ENCODE data around the gene ZNF747. TPM values are rescaled to one million over a fixed set of nuclear protein-coding genes. Genes with fewer than 3 reads are reported as not detected.
"Not testable (repeated sequence)": the region's sequence is repeated elsewhere in the genome, so short reads cannot be mapped to it uniquely, and the experiment has no call there.

The ZNF747 gene
- total and polyA plus RNA-seq, 3 experiments from 2014 or later: 8.4 to 17.0 (median 13.5) TPM

DNA sequence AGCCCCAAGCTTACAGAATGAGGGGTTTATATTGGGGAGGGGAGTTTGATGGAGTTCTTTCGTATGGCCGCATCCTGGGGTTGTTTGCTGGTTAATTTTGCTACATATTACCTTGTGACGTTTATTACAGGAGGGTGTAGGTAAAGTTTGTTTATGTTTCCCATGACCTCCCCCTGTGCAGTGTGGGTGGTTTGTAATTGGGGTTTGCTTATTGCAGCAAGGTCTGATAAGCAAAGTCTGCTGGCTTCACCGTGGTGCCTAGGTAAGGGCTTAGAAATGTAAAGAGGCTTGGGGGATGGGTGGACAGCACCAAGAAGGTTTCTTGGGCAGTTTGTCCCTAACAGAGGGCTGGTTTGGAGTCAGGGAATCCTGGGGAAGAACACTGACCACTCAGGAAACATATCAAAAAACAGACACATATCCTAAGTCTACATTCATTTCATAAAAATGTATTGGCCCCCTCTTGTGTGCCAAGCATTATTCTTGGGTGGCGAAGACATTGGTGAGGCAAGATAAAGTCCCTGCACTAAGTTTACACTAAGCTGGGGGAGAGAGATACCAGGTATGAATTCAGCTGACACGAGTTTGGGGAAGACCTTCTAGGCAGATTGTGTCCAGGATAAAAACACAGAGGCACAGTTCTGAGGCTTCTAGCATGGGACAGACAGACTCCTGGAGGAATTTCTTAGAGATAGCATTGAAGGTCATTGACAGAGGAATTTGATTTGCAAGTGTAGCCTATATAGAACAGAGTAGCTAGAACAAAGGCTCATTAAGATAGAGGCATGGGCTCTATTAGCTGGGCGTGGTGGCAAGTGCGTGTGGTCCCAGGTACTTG, 14.0 kb upstream of the ZNF747 start:
- no peak overlapping the region for H3K4me3 ChIP-seq (ENCODE audit: low read length)
- peaks cover 3% of the 10 kb centered on the region for H3K36me3 ChIP-seq (ENCODE audit: insufficient read depth, low read length)
- Mint-ChIP-seq H3K27ac (peak overlapping the region in 7 of 8 donors; percentile 28 to 90 (median 75)), H3K36me3 (peaks cover 0 to 8% (median 0%) of the 10 kb centered on the region in 3 donors), H3K4me3 (no peak overlapping the region), H3K9me3 (no peaks in the 10 kb centered on the region), H3K27me3 (peaks cover 0 to 5% of the 10 kb centered on the region in 2 donors), H3K4me1 (peaks cover 33 to 52% (median 40%) of the 10 kb centered on the region in 3 donors)
- DNase-seq: no peak
- H3K27me3 ChIP-seq (ENCODE audit: insufficient read depth, low read length, poor library complexity, severe bottlenecking): no peaks in the 10 kb centered on the region
- ChIA-PET CTCF (interaction anchor here (4.0 kb wide), 1 partner anchor 13 kb away, joined by 15 read pairs; the partner anchor contains the start of gene ZNF747), POLR2A (no interaction called here)
- no peak overlapping the region for H3K27ac ChIP-seq (ENCODE audit: low read depth, low read length)
- H3K9me3 ChIP-seq (ENCODE audit: low read length): no peaks in the 10 kb centered on the region
- H3K4me1 ChIP-seq (ENCODE audit: insufficient read depth, low read length): peaks cover 28% of the 10 kb centered on the region

DNA sequence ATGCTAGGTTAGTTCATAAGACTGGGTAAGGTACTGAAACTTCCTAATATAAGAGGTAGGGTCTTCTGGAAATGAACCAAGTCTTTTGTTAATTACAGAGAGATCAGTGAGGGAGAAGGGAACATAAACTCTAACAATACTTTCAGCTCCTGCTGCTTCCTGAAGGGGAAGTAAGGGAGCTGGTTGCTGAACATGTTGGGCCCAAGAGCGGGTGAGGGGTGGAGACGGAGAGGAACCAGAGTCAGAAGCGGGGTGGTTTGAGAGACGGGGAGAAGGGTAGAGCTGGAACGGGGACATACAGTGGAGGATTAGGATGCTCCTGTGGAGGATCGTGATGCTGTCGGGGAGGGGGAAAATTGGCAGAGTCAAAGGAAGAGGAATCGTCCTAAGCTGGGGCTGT, 11.5 kb upstream of the ZNF747 start:
- Mint-ChIP-seq H3K9me3 (no peaks in the 10 kb centered on the region), H3K36me3 (no peaks in the 10 kb centered on the region), H3K4me1 (peaks cover 10 to 27% (median 16%) of the 10 kb centered on the region in 3 donors), H3K27ac (peak overlapping the region in 3 of 8 donors; percentile 19 to 56 (median 20)), H3K4me3 (peak overlapping the region in 1 of 7 donors; percentile 60), H3K27me3 (peaks cover 0 to 2% of the 10 kb centered on the region in 2 donors)
- no peaks in the 10 kb centered on the region for H3K36me3 ChIP-seq (ENCODE audit: insufficient read depth, low read length)
- no peak overlapping the region for H3K4me3 ChIP-seq (ENCODE audit: low read length)
- POLR2A ChIA-PET: interaction anchor here (0.6 to 0.7 kb wide), 2 partner anchors 11 to 37 kb away, joined by 4 to 6 read pairs; no protein-coding TSS in a partner anchor
- no peaks in the 10 kb centered on the region for H3K9me3 ChIP-seq (ENCODE audit: low read length)
- no peak overlapping the region for H3K27ac ChIP-seq (ENCODE audit: low read depth, low read length)
- H3K27me3 ChIP-seq (ENCODE audit: insufficient read depth, low read length, poor library complexity, severe bottlenecking): no peaks in the 10 kb centered on the region
- DNase-seq: no peak
- H3K4me1 ChIP-seq (ENCODE audit: insufficient read depth, low read length): peaks cover 3% of the 10 kb centered on the region
- CTCF ChIA-PET: interaction anchor here (1.0 to 1.1 kb wide), 3 partner anchors 9 to 52 kb away, joined by 3 read pairs; no protein-coding TSS in a partner anchor

DNA sequence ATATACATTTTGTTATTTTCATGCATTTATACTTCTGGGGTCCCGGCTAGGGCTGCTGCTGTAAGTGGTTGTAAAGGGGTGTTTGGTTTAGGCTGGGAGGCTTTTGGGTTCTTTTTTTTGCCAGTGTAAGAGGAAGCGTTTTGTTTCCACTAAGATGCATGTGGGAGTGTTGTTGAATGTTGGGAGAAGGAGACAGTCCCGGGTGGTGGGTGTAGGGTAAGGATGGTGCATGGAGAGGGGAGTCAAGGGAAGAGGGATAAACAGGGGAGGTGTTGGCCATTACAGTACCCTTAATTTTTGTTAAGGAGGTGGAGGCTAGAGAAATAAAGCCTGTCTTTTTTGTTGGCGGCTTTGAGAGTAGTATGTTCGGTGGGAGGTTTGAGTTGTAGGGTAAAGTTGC, 8.4 kb upstream of the ZNF747 start:
- H3K27me3 Mint-ChIP-seq: peaks cover 0 to 2% of the 10 kb centered on the region in 2 donors
- no peak overlapping the region for H3K27ac Mint-ChIP-seq
- H3K9me3 ChIP-seq (ENCODE audit: low read length): no peaks in the 10 kb centered on the region
- no peak for DNase-seq
- H3K36me3 Mint-ChIP-seq: peaks cover 0 to 3% (median 0%) of the 10 kb centered on the region in 3 donors
- peaks cover 4% of the 10 kb centered on the region for H3K36me3 ChIP-seq (ENCODE audit: insufficient read depth, low read length)
- ChIA-PET CTCF (no interaction called here), POLR2A (interaction anchor here (1.1 kb wide), 1 partner anchor 9 kb away, joined by 7 read pairs; no protein-coding TSS in a partner anchor)
- no peaks in the 10 kb centered on the region for H3K9me3 Mint-ChIP-seq
- H3K4me1 ChIP-seq (ENCODE audit: insufficient read depth, low read length): no peaks in the 10 kb centered on the region
- no peak overlapping the region for H3K27ac ChIP-seq (ENCODE audit: low read depth, low read length)
- H3K4me1 Mint-ChIP-seq: peaks cover 2 to 8% (median 2%) of the 10 kb centered on the region in 3 donors
- H3K4me3 Mint-ChIP-seq: no peak overlapping the region
- no peaks in the 10 kb centered on the region for H3K27me3 ChIP-seq (ENCODE audit: insufficient read depth, low read length, poor library complexity, severe bottlenecking)
- H3K4me3 ChIP-seq (ENCODE audit: low read length): no peak overlapping the region

DNA sequence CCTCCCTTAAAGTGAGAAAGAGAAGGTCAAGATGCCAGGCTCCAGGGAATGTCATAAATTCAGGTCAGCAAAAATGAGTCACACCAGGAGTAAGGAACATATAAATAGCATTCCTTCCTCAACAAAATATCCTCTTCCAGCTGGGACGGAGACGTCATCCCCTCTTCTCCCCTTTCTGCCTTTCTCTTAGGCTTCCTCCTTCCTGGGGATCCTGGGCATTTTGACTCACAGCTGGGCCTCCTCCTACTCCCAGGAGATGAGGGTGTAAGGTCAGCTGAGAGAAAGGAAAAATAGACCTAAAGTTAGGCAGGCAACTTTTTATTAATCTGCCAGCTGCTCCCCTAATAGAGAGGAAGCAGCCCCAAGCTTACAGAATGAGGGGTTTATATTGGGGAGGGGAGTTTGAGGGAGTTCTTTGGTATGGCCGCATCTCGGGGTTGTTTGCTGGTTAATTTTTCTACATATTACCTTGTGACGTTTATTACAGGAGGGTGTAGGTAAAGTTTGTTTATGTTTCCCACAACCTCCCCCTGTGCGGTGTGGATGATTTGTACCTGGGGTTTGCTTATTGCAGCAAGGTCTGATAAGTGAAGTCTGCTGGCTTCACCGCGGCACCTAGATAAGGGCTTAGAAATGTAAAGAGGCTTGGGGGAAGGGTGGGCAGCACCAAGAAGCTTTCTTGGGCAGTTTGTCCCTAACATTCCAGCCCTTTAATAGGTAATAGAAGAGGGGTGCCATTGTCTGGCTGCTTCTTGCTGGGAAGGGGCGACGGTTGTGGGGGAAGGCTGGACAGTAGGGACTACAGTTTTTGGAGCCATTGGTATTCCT, 7.1 kb upstream of the ZNF747 start:
- Mint-ChIP-seq H3K4me3 (no peak overlapping the region), H3K27ac (no peak overlapping the region), H3K4me1 (peaks cover 0 to 12% (median 6%) of the 10 kb centered on the region in 3 donors), H3K27me3 (peaks cover 0 to 2% of the 10 kb centered on the region in 2 donors), H3K36me3 (peaks cover 0 to 4% (median 0%) of the 10 kb centered on the region in 3 donors), H3K9me3 (no peaks in the 10 kb centered on the region)
- no peaks in the 10 kb centered on the region for H3K4me1 ChIP-seq (ENCODE audit: insufficient read depth, low read length)
- H3K27me3 ChIP-seq (ENCODE audit: insufficient read depth, low read length, poor library complexity, severe bottlenecking): no peaks in the 10 kb centered on the region
- peak overlapping the region; percentile 54 for H3K27ac ChIP-seq (ENCODE audit: low read depth, low read length)
- H3K36me3 ChIP-seq (ENCODE audit: insufficient read depth, low read length): peaks cover 4% of the 10 kb centered on the region
- H3K9me3 ChIP-seq (ENCODE audit: low read length): no peaks in the 10 kb centered on the region
- DNase-seq: no peak
- H3K4me3 ChIP-seq (ENCODE audit: low read length): no peak overlapping the region
- ChIA-PET POLR2A (interaction anchor here (1.1 kb wide), 1 partner anchor 10 kb away, joined by 7 read pairs; no protein-coding TSS in a partner anchor), CTCF (interaction anchor here (2.1 kb wide), 1 partner anchor 16 kb away, joined by 7 read pairs; the partner anchor contains the start of gene ZNF764)

DNA sequence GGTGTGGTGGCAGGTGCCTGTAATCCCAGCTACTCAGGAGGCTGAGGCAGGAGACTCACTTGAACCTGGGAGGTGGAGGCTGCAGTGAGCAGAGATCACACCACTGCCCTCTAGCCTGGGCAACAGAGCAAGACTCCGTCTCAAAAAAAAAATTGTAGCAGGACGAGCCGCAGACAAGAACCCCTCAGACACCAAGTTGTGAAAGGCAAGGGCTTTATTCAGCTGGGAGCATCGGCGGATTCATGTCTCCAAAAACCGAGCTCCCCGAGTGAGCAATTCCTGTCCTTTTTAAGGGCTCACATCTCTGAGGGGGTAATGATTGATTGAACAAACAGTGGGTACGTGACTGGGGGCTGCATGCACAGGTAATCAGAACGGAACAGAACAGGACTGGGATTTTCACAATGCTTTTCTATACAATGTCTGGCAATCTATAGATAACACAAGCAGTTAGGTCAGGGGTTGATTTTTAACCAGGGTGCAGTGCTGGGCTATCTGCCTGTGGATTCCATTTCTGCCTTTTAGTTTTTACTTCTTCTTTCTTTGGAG, 6.3 kb upstream of the ZNF747 start:
- POLR2A ChIA-PET; H3K9me3 Mint-ChIP-seq; DNase-seq; H3K36me3 ChIP-seq (ENCODE audit: insufficient read depth, low read length); H3K27ac ChIP-seq (ENCODE audit: low read depth, low read length); H3K4me1 ChIP-seq (ENCODE audit: insufficient read depth, low read length); H3K9me3 ChIP-seq (ENCODE audit: low read length); H3K27me3 ChIP-seq (ENCODE audit: insufficient read depth, low read length, poor library complexity, severe bottlenecking); H3K36me3 Mint-ChIP-seq; H3K27ac Mint-ChIP-seq; H3K4me3 Mint-ChIP-seq; H3K27me3 Mint-ChIP-seq; H3K4me3 ChIP-seq (ENCODE audit: low read length): not testable (repeated sequence)
- H3K4me1 Mint-ChIP-seq: peaks cover 6 to 17% (median 12%) of the 10 kb centered on the region in 3 donors
- CTCF ChIA-PET: interaction anchor here (0.6 to 2.1 kb wide), 2 partner anchors 16 to 69 kb away, joined by 3 to 7 read pairs; partner anchors contain the start of genes ZNF689 and ZNF764

DNA sequence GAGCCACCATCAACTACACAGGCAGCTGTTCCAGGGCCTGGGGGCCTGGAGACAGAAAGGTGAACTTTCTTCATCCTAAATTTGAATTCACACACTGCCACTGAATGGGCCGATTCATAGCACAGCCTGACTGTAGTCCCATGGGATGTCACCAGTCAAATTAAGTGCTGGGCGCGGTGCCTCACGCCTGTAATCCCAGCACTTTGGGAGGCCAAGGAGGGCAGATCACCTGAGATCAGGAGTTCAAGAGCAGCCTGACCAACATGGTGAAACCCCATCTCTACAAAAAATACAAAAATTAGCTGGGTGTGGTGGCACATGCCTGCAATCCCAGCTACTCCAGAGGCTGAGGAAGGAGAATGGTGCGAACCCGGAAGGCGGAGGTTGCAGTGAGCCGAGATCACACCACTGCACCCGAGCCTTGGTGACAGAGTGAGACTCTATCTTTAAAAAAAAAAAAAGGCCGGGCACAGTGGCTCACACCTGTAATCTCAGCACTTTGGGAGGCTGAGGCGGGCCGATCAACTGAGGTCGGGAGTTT, 5.4 kb upstream of the ZNF747 start:
- H3K4me3 ChIP-seq (ENCODE audit: low read length); DNase-seq; H3K4me3 Mint-ChIP-seq; H3K9me3 ChIP-seq (ENCODE audit: low read length); H3K27me3 Mint-ChIP-seq; H3K36me3 ChIP-seq (ENCODE audit: insufficient read depth, low read length); H3K27me3 ChIP-seq (ENCODE audit: insufficient read depth, low read length, poor library complexity, severe bottlenecking); POLR2A ChIA-PET; H3K27ac Mint-ChIP-seq; H3K9me3 Mint-ChIP-seq: not testable (repeated sequence)
- H3K36me3 Mint-ChIP-seq: peaks cover 0 to 12% (median 0%) of the 10 kb centered on the region in 3 donors
- CTCF ChIA-PET: interaction anchor here (2.1 kb wide), 1 partner anchor 17 kb away, joined by 7 read pairs; the partner anchor contains the start of gene ZNF764
- Histone ChIP-seq H3K4me1 (ENCODE audit: insufficient read depth, low read length) (peaks cover 16% of the 10 kb centered on the region), H3K27ac (ENCODE audit: low read depth, low read length) (peak overlapping the region; percentile 9)
- H3K4me1 Mint-ChIP-seq: peaks cover 16 to 25% (median 18%) of the 10 kb centered on the region in 3 donors

Data from CD8-positive, alpha-beta memory T cell (primary cell).